ENCODE data around the gene SLC24A3.

SLC24A3 gene

GRCh38 chr20:19310541-19310940 is 98.1 kb downstream of the SLC24A3 start:
- DNase-seq, result no peak

GRCh38 chr20:19313342-19314069 is 101.1 kb downstream of the SLC24A3 start:
- no peak for DNase-seq

- DNase-seq, result no peak
Observed at GRCh38 chr20:19314621-19315020, 102.2 kb downstream of the SLC24A3 start.

- no peak for DNase-seq
Observed at GRCh38 chr20:19317237-19318069, 105.0 kb downstream of the SLC24A3 start.

GRCh38 chr20:19318610-19319009 is 106.2 kb downstream of the SLC24A3 start:
- DNase-seq, result no peak

GRCh38 chr20:19320005-19320404 is 107.6 kb downstream of the SLC24A3 start:
- no peak for DNase-seq

GRCh38 chr20:19321176-19321575 is 108.7 kb downstream of the SLC24A3 start:
- no peak for DNase-seq

- DNase-seq, result no peak
Observed at GRCh38 chr20:19322061-19322985, 109.9 kb downstream of the SLC24A3 start.

- DNase-seq, result no peak
Observed at GRCh38 chr20:19327401-19327800, 115.0 kb downstream of the SLC24A3 start.

GRCh38 chr20:19328676-19329075 is 116.2 kb downstream of the SLC24A3 start:
- DNase-seq, result no peak

GRCh38 chr20:19330038-19330437 is 117.6 kb downstream of the SLC24A3 start:
- no peak for DNase-seq

GRCh38 chr20:19330731-19331130 is 118.3 kb downstream of the SLC24A3 start:
- DNase-seq, result no peak

- DNase-seq, result no peak
Observed at GRCh38 chr20:19333563-19333962, 121.1 kb downstream of the SLC24A3 start.

GRCh38 chr20:19335341-19335740 is 122.9 kb downstream of the SLC24A3 start:
- no peak for DNase-seq

- no peak for DNase-seq
Observed at GRCh38 chr20:19335916-19336315, 123.5 kb downstream of the SLC24A3 start.

- DNase-seq, result no peak
Observed at GRCh38 chr20:19336631-19337030, 124.2 kb downstream of the SLC24A3 start.

GRCh38 chr20:19338380-19338779 is 125.9 kb downstream of the SLC24A3 start:
- DNase-seq, result no peak

- no peak for DNase-seq
Observed at GRCh38 chr20:19338960-19339359, 126.5 kb downstream of the SLC24A3 start.

- no peak for DNase-seq
Observed at GRCh38 chr20:19341348-19342053, 129.1 kb downstream of the SLC24A3 start.

- no peak for DNase-seq
Observed at GRCh38 chr20:19344341-19344740, 131.9 kb downstream of the SLC24A3 start.

- no peak for DNase-seq
Observed at GRCh38 chr20:19347943-19348456, 135.6 kb downstream of the SLC24A3 start.

- no peak for DNase-seq
Observed at GRCh38 chr20:19348582-19348981, 136.1 kb downstream of the SLC24A3 start.

Data from activated effector memory CD4-positive, alpha-beta T cell treated with Interleukin-2 at 50 U/mL for 16 hours (primary cell).